Testis (tissue), 3 donors: Measurements from ENCODE around the gene ZFP36L1. TPM values are rescaled to one million over a fixed set of nuclear protein-coding genes. Genes with fewer than 3 reads are reported as not detected.
A peak's percentile ranks its signal among the peaks of the same experiment; 100 is the strongest.

ENCODE experiments used
- DNase-seq: peaks from one replicate; pipeline ENCODE4 v3.0.0-alpha.2; 2019
- H3K27ac ChIP-seq, 2 donors: fragments of 200-600 bp; sonication (generic); one replicate each; pipeline ENCODE4 v1.5.1; 2019
- H3K27me3 ChIP-seq: fragments of 200-600 bp; sonication (generic); one replicate; pipeline ENCODE4 v1.5.1; 2019
- H3K36me3 ChIP-seq: fragments of 200-600 bp; sonication (generic); one replicate; pipeline ENCODE4 v1.5.1; 2017; ENCODE audit warnings: low read depth; ENCODE audit errors: missing control alignments
- H3K4me1 ChIP-seq: fragments of 200-600 bp; sonication (generic); one replicate; pipeline ENCODE4 v1.5.1; 2019
- H3K4me3 ChIP-seq, 2 donors: fragments of 200-600 bp; sonication (generic); one replicate each; pipeline ENCODE4 v1.5.1; 2017 to 2019
- H3K9me3 ChIP-seq: fragments of 200-600 bp; sonication (generic); one replicate; pipeline ENCODE4 v1.5.1; 2017
- CTCF ChIP-seq, 3 experiments: fragments of 450-650 bp in 2 of 3; fragments of 200-600 bp in 1 of 3; sonication (generic) in 1 of 3; IDR thresholded peaks; one replicate each; pipeline ENCODE4 v1.5.1; 2016 to 2019; ENCODE audit warnings: antibody characterized with exemption in 3 of 3, mild to moderate bottlenecking in 2 of 3, moderate library complexity in 1 of 3
- POLR2A ChIP-seq: fragments of 450-650 bp; IDR thresholded peaks from one replicate; pipeline ENCODE4 v1.6.1; 2017; ENCODE audit warnings: antibody characterized with exemption, mild to moderate bottlenecking, moderate library complexity
- WGBS, 2 donors: methylation state at CpG; one replicate each; pipeline ENCODE4 v1.1.5; 2018; 5-methylcytosine and 5-hydroxymethylcytosine counted together
- intact Hi-C: fragments of 100-400 bp; cut with DNase I; formaldehyde crosslinking; loops from one replicate; pipeline ENCODE4 v1.15.1; 2023; ENCODE audit warnings: low total_unique reads
- polyA plus RNA-seq: library from polyadenylated mRNA; stranded (reverse); fragments of 350-450 nt; fragmentation: Illumina TruSeq; extraction: RNeasy Lipid Tissue Mini Kit (QIAGEN cat#74804); gene quantifications from one replicate; pipeline ENCODE4 v1.2.3, GENCODE V29; 2014; ENCODE audit warnings: low read depth, low replicate concordance; ENCODE audit not compliant: insufficient read depth
- total RNA-seq, 2 donors: library from RNA; depleted of rRNA; stranded (reverse); fragments of >200 nt; gene quantifications; one replicate each; pipeline ENCODE4 v1.2.3, GENCODE V29; 2016

Gene ZFP36L1
- total and polyA plus RNA-seq, 3 donors from 2014 or later, result 120 to 301 (median 176) TPM

GRCh38 chr14:68779761-68780323, 13.0 kb downstream of the ZFP36L1 start:
- no peaks in the 10 kb centered on the region for H3K9me3 ChIP-seq
- H3K4me3 ChIP-seq, result no peak overlapping the region
- TF ChIP-seq CTCF (IDR thresholded peaks at IDR 0.05) (no peak), POLR2A (no peak)
- peak; percentile 16 for DNase-seq
- peaks cover 53% of the 10 kb centered on the region for H3K4me1 ChIP-seq
- no peaks in the 10 kb centered on the region for H3K27me3 ChIP-seq
- H3K27ac ChIP-seq, result peak overlapping the region; percentile 35 to 77
- no peaks in the 10 kb centered on the region for H3K36me3 ChIP-seq
- intact Hi-C loops, result no loop called here
- 71 to 74% methylated on average over 9 of the region's 9 CpGs for WGBS, 2 donors

- Histone ChIP-seq H3K36me3 (no peaks in the 10 kb centered on the region), H3K9me3 (no peaks in the 10 kb centered on the region), H3K27ac (no peak overlapping the region), H3K4me3 (no peak overlapping the region), H3K4me1 (peaks cover 48% of the 10 kb centered on the region), H3K27me3 (no peaks in the 10 kb centered on the region)
- TF ChIP-seq POLR2A (no peak), CTCF (IDR thresholded peaks at IDR 0.05) (no peak)
- 94 to 100% methylated on average over 1 of the region's 1 CpG for WGBS, 2 donors
- intact Hi-C loops, result no loop called here
- peak; percentile 4 for DNase-seq
Measured at GRCh38 chr14:68777644-68778043, 15.2 kb downstream of the ZFP36L1 start.

- no peaks in the 10 kb centered on the region for H3K36me3 ChIP-seq
- no peak overlapping the region for H3K4me3 ChIP-seq
- TF ChIP-seq POLR2A, result no peak
- no peak for TF ChIP-seq CTCF (IDR thresholded peaks at IDR 0.05)
- H3K27me3 ChIP-seq, result no peaks in the 10 kb centered on the region
- H3K4me1 ChIP-seq, result peaks cover 28% of the 10 kb centered on the region
- no peaks in the 10 kb centered on the region for H3K9me3 ChIP-seq
- intact Hi-C loops, result no loop called here
- WGBS, 2 donors, result 83 to 94% methylated on average over 6 of the region's 6 CpGs
- DNase-seq, result no peak
- no peak overlapping the region for H3K27ac ChIP-seq
Measured at GRCh38 chr14:68775614-68776126, 17.2 kb downstream of the ZFP36L1 start.

GRCh38 chr14:68774771-68775613, 17.9 kb downstream of the ZFP36L1 start:
- peaks cover 22% of the 10 kb centered on the region for H3K4me1 ChIP-seq
- 88 to 91% methylated on average over 4 of the region's 4 CpGs for WGBS, 2 donors
- no peak for DNase-seq
- no peak overlapping the region for H3K27ac ChIP-seq
- H3K27me3 ChIP-seq, result no peaks in the 10 kb centered on the region
- H3K4me3 ChIP-seq, result no peak overlapping the region
- intact Hi-C loops, result no loop called here
- no peaks in the 10 kb centered on the region for H3K9me3 ChIP-seq
- TF ChIP-seq POLR2A (no peak), CTCF (IDR thresholded peaks at IDR 0.05) (no peak)
- H3K36me3 ChIP-seq, result no peaks in the 10 kb centered on the region
